ENCODE measurements around the gene TLN1. TPM values are rescaled to one million over a fixed set of nuclear protein-coding genes. Genes with fewer than 3 reads are reported as not detected.

TLN1 gene
- total and polyA plus RNA-seq, 11 donors = 152 to 373 (median 257) TPM

DNA sequence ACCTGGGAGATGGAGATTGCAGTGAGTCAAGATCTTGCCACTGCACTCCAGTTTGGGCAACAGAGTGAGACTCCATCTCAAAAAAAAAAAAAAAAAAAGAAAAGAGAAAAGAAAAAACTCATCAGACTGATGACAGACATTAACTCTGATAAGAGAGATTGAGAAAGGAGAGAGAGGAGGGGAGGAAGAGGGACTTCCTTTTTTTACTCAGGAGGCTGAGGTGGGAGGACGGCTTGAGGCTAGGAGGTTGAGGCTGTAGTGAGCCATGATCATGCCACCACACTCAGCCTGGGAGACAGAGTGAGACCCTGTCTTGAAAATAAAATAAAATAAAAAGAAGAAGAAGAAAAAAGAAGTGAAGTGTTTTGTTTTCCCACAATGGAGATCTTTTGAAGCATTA lies 31.8 kb upstream of the TLN1 start:
- ATAC-seq = no peak
- H3K27me3 ChIP-seq = no peaks in the 10 kb centered on the region
- DNase-seq = no peak
- intact Hi-C loops (cut with DNase I) = no loop called here
- TF ChIP-seq, protein P1, sequence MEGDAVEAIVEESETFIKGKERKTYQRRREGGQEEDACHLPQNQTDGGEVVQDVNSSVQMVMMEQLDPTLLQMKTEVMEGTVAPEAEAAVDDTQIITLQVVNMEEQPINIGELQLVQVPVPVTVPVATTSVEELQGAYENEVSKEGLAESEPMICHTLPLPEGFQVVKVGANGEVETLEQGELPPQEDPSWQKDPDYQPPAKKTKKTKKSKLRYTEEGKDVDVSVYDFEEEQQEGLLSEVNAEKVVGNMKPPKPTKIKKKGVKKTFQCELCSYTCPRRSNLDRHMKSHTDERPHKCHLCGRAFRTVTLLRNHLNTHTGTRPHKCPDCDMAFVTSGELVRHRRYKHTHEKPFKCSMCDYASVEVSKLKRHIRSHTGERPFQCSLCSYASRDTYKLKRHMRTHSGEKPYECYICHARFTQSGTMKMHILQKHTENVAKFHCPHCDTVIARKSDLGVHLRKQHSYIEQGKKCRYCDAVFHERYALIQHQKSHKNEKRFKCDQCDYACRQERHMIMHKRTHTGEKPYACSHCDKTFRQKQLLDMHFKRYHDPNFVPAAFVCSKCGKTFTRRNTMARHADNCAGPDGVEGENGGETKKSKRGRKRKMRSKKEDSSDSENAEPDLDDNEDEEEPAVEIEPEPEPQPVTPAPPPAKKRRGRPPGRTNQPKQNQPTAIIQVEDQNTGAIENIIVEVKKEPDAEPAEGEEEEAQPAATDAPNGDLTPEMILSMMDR (IDR thresholded peaks at IDR 0.05) = no peak
- no peak for TF ChIP-seq POLR2A (IDR thresholded peaks at IDR 0.05)
- no peaks in the 10 kb centered on the region for H3K9me3 ChIP-seq
- no peak overlapping the region for H3K4me3 ChIP-seq
- H3K27ac ChIP-seq = no peak overlapping the region
- no peaks in the 10 kb centered on the region for H3K36me3 ChIP-seq
- 92 to 100% (median 100%) methylated on average over 1 of the region's 1 CpG for WGBS, 4 donors
- peaks cover 0 to 12% (median 3%) of the 10 kb centered on the region in 12 donors for H3K4me1 ChIP-seq

DNA sequence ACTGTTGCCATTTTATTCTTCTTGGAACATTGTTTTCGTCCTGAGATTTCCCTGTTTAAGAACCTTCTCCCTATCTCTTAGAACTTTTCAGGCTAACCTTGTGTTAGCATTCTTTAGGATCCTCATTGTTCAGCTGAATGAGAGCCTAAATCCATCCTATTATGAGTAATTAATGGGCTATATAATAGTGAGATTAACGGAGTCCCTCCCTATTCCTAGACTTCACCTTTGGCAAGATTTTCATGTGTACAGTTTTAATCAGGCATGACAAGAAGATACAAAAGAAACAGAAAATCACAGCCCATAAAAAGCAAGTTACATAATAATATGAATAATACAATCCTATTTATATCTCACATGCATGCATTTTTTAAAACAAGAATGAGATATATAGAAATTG lies 31.2 kb upstream of the TLN1 start:
- H3K4me3 ChIP-seq = no peak overlapping the region
- no peaks in the 10 kb centered on the region for H3K27me3 ChIP-seq
- WGBS, 4 donors = 89 to 94% (median 93%) methylated on average over 2 of the region's 2 CpGs
- intact Hi-C loops (cut with DNase I) = no loop called here
- H3K9me3 ChIP-seq = no peaks in the 10 kb centered on the region
- TF ChIP-seq POLR2A (IDR thresholded peaks at IDR 0.05) = no peak
- TF ChIP-seq, protein P1 (IDR thresholded peaks at IDR 0.05) = no peak
- H3K27ac ChIP-seq = no peak overlapping the region
- H3K36me3 ChIP-seq = no peaks in the 10 kb centered on the region
- H3K4me1 ChIP-seq = peaks cover 0 to 18% (median 9%) of the 10 kb centered on the region in 12 donors
- ATAC-seq (no peak), DNase-seq (no peak)

DNA sequence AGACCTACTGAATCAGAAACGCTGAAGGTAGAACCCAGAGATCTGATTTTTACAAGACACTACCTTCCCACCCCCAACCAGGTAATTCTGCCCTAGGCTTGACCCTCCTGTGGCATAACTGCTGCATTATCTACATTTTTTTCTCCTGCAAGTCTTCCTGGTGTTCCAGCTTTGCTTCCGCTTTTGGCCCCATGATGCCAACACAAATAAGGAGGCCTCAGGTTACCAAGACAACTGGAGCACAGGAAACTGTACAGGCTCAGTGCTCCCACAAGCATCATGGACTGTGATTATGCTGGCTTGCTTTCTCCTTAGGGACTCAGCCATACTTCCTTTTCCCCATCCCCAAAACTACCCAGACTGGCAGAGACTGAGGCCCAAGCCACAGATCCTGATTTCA lies 28.7 kb upstream of the TLN1 start:
- Histone ChIP-seq H3K27ac (no peak overlapping the region), H3K9me3 (no peaks in the 10 kb centered on the region), H3K27me3 (no peaks in the 10 kb centered on the region), H3K4me1 (peaks cover 0 to 38% (median 25%) of the 10 kb centered on the region in 12 donors), H3K4me3 (no peak overlapping the region), H3K36me3 (peaks cover 0 to under 1% (median 0%) of the 10 kb centered on the region in 9 donors)
- ATAC-seq = no peak
- TF ChIP-seq POLR2A (IDR thresholded peaks at IDR 0.05) = no peak
- TF ChIP-seq, protein P1 (IDR thresholded peaks at IDR 0.05) = no peak
- DNase-seq = no peak
- 69 to 78% (median 76%) methylated on average over 2 of the region's 2 CpGs for WGBS, 4 donors
- intact Hi-C loops (cut with DNase I) = no loop called here

DNA sequence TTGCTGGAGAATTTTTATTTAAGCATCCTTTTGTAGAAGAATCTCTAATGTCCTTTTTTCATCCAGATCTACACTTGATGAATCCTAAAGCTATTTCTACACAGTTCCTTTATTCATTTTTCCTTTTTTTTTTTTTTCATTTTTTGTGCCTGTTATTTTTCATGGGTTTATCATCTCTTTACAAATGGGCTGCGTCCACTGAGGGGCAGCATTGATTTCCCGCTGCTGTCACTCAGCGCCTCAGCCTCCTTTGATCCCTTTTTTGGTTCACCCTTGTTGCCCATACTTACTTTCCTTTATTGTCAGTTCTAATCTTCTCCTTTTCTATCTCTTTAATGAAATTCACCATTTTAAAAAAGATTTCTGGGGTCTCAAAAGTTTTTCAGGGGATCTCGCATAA lies 27.8 kb upstream of the TLN1 start:
- DNase-seq (no peak), ATAC-seq (no peak)
- H3K9me3 ChIP-seq = no peaks in the 10 kb centered on the region
- no peak overlapping the region for H3K27ac ChIP-seq
- peaks cover 0 to 38% (median 26%) of the 10 kb centered on the region in 12 donors for H3K4me1 ChIP-seq
- H3K4me3 ChIP-seq = no peak overlapping the region
- intact Hi-C loops (cut with DNase I) = loop anchor here in 1 of 10 donors (10.0 kb wide), 1 partner anchor 55 kb away; the partner anchor contains the start of genes HINT2 and SPAG8
- peaks cover 0 to 8% (median 3%) of the 10 kb centered on the region in 9 donors for H3K36me3 ChIP-seq
- no peak for TF ChIP-seq POLR2A (IDR thresholded peaks at IDR 0.05)
- TF ChIP-seq, protein P1 (IDR thresholded peaks at IDR 0.05) = no peak
- no peaks in the 10 kb centered on the region for H3K27me3 ChIP-seq
- 95 to 98% (median 98%) methylated on average over 4 of the region's 4 CpGs for WGBS, 4 donors

Data from heart left ventricle (tissue), 16 donors.